ENCODE data around the gene STKLD1.
A peak's percentile ranks its signal among the peaks of the same experiment; 100 is the strongest.

The STKLD1 gene

GRCh38 chr9:133345596-133345995, 30.6 kb upstream of the STKLD1 start:
- DNase-seq (ENCODE audit: low read depth in 2 of 2) = no peak

GRCh38 chr9:133346021-133346785, 30.0 kb upstream of the STKLD1 start:
- no peak for DNase-seq (ENCODE audit: low read depth in 2 of 2)

- no peak for DNase-seq (ENCODE audit: low read depth in 2 of 2)
Observed at GRCh38 chr9:133347515-133347984, 28.6 kb upstream of the STKLD1 start.

GRCh38 chr9:133347985-133348717, 28.0 kb upstream of the STKLD1 start, which contains the start of the genes MED22 and RPL7A:
MED22 (minus strand) TSS chr9:133348131; CDS start chr9:133346662, 1,469 bp downstream.
RPL7A (plus strand) TSS chr9:133348218; CDS start chr9:133348244, 26 bp downstream.
- DNase-seq (ENCODE audit: low read depth in 2 of 2) = peak; percentile 91

- no peak for DNase-seq (ENCODE audit: low read depth in 2 of 2)
Observed at GRCh38 chr9:133348718-133349573, 27.2 kb upstream of the STKLD1 start.

GRCh38 chr9:133349965-133350616, 26.1 kb upstream of the STKLD1 start:
- DNase-seq (ENCODE audit: low read depth in 2 of 2) = no peak

GRCh38 chr9:133351526-133351907, 24.6 kb upstream of the STKLD1 start:
- no peak for DNase-seq (ENCODE audit: low read depth in 2 of 2)

- peak in 1 of 2 donors; percentile 39 for DNase-seq (ENCODE audit: low read depth in 2 of 2)
Observed at GRCh38 chr9:133351908-133352634, 24.1 kb upstream of the STKLD1 start.

- DNase-seq (ENCODE audit: low read depth in 2 of 2) = no peak
Observed at GRCh38 chr9:133352635-133353340, 23.4 kb upstream of the STKLD1 start.

GRCh38 chr9:133353548-133353947, 22.6 kb upstream of the STKLD1 start:
- DNase-seq (ENCODE audit: low read depth in 2 of 2) = no peak

- no peak for DNase-seq (ENCODE audit: low read depth in 2 of 2)
Observed at GRCh38 chr9:133354766-133355165, 21.4 kb upstream of the STKLD1 start.

GRCh38 chr9:133355881-133356357, 20.2 kb upstream of the STKLD1 start:
- no peak for DNase-seq (ENCODE audit: low read depth in 2 of 2)

- peak; percentile 78 to 90 for DNase-seq (ENCODE audit: low read depth in 2 of 2)
Observed at GRCh38 chr9:133356391-133357091, 19.6 kb upstream of the STKLD1 start, which contains the start of the genes SURF1 and SURF2. SURF1 (minus strand) TSS chr9:133356487; CDS start chr9:133356453, 34 bp downstream. SURF2 (plus strand) TSS chr9:133356550; CDS start chr9:133356593, 43 bp downstream.

GRCh38 chr9:133357656-133358055, 18.5 kb upstream of the STKLD1 start:
- DNase-seq (ENCODE audit: low read depth in 2 of 2) = no peak

- no peak for DNase-seq (ENCODE audit: low read depth in 2 of 2)
Observed at GRCh38 chr9:133359399-133360175, 16.6 kb upstream of the STKLD1 start.

GRCh38 chr9:133360400-133361393, 15.5 kb upstream of the STKLD1 start:
- DNase-seq (ENCODE audit: low read depth in 2 of 2) = no peak

GRCh38 chr9:133361507-133362092, 14.6 kb upstream of the STKLD1 start:
- DNase-seq (ENCODE audit: low read depth in 2 of 2) = no peak

Measured in stimulated activated CD4-positive, alpha-beta T cell treated with anti-CD3 and anti-CD28 coated beads, Interleukin-15, amount 100 ng/mL, for 48 hours (primary cell).